Lower leg skin (tissue), 4 donors: Measurements from ENCODE around the gene TSC2. TPM values are rescaled to one million over a fixed set of nuclear protein-coding genes. Genes with fewer than 3 reads are reported as not detected.

Source experiments
- DNase-seq, 2 donors: peaks; one replicate each; pipeline ENCODE4 v3.0.0-alpha.2; 2019; ENCODE audit warnings: low spot score in 2 of 2
- H3K4me3 ChIP-seq: fragments of 200-600 bp; sonication (generic); 2 replicates; pipeline ENCODE4 v1.5.1; 2017; ENCODE audit warnings: mild to moderate bottlenecking, low read depth; ENCODE audit not compliant: poor library complexity, severe bottlenecking
- CTCF ChIP-seq, 3 donors: fragments of 450-650 bp; IDR thresholded peaks; one replicate each; pipeline ENCODE4 v1.5.1; 2016; ENCODE audit warnings: antibody characterized with exemption in 3 of 3, mild to moderate bottlenecking in 3 of 3, moderate library complexity in 2 of 3
- POLR2A ChIP-seq, 2 donors: fragments of 450-650 bp; IDR thresholded peaks; one replicate each; pipeline ENCODE4 v1.6.1; 2016 to 2017; ENCODE audit warnings: antibody characterized with exemption in 2 of 2, mild to moderate bottlenecking in 1 of 2, moderate library complexity in 1 of 2
- WGBS, 2 donors: methylation state at CpG; one replicate each; pipeline ENCODE4 v1.1.5; 2018; 5-methylcytosine and 5-hydroxymethylcytosine counted together
- intact Hi-C: fragments of 100-400 bp; cut with DNase I; formaldehyde crosslinking; loops from one replicate; pipeline ENCODE4 v1.15.0; 2023; ENCODE audit warnings: low total_unique reads
- total RNA-seq, 4 donors: library from RNA; depleted of rRNA; stranded (reverse); fragments of >200 nt; gene quantifications; one replicate each; pipeline ENCODE4 v1.1.0, GENCODE V29; 2016

The TSC2 gene
- total RNA-seq, 4 donors from 2014 or later = 56.7 to 130 (median 65.1) TPM

GRCh38 chr16:2005646-2006045, 42.1 kb upstream of the TSC2 start:
- 61 to 62% methylated on average over 18 of the region's 21 CpGs for WGBS, 2 donors
- TF ChIP-seq POLR2A (IDR thresholded peaks at IDR 0.05) (no peak), CTCF (IDR thresholded peaks at IDR 0.05) (no peak)
- DNase-seq = no peak
- no peak overlapping the region for H3K4me3 ChIP-seq
- intact Hi-C loops = no loop called here

GRCh38 chr16:2006317-2006716, 41.5 kb upstream of the TSC2 start:
- TF ChIP-seq CTCF (IDR thresholded peaks at IDR 0.05) (no peak), POLR2A (IDR thresholded peaks at IDR 0.05) (no peak)
- WGBS, 2 donors = 86 to 93% methylated on average over 8 of the region's 8 CpGs
- DNase-seq = no peak
- H3K4me3 ChIP-seq = no peak overlapping the region
- intact Hi-C loops = no loop called here

- H3K4me3 ChIP-seq = no peak overlapping the region
- WGBS, 2 donors = 60 to 65% methylated on average over 10 to 15 of the region's 16 CpGs
- TF ChIP-seq POLR2A (IDR thresholded peaks at IDR 0.05) = no peak
- no peak for TF ChIP-seq CTCF (IDR thresholded peaks at IDR 0.05)
- intact Hi-C loops = no loop called here
- no peak for DNase-seq
These were observed 40.5 kb upstream of the TSC2 start for GRCh38 chr16:2007081-2007836.

GRCh38 chr16:2008009-2008526, 39.7 kb upstream of the TSC2 start:
- WGBS, 2 donors = 10 to 27% methylated on average over 15 of the region's 15 CpGs
- DNase-seq = peak; percentile 69 to 95
- no peak overlapping the region for H3K4me3 ChIP-seq
- intact Hi-C loops = no loop called here
- TF ChIP-seq POLR2A (IDR thresholded peaks at IDR 0.05) (no peak), CTCF (IDR thresholded peaks at IDR 0.05) (no peak)

- intact Hi-C loops = no loop called here
- H3K4me3 ChIP-seq = peak overlapping the region; percentile 87
- 1 to 2% methylated on average over 20 to 23 of the region's 23 CpGs for WGBS, 2 donors
- DNase-seq = no peak
- no peak for TF ChIP-seq POLR2A (IDR thresholded peaks at IDR 0.05)
- TF ChIP-seq CTCF (IDR thresholded peaks at IDR 0.05) = no peak
These were observed 39.1 kb upstream of the TSC2 start for GRCh38 chr16:2008631-2009163.
